AG10803 (cell line): ENCODE measurements around the gene PRICKLE2.

Source experiments
- DNase-seq: peaks from one replicate; pipeline ENCODE4 v3.0.0; 2010; ENCODE audit warnings: low read depth
- H3K4me3 ChIP-seq: 2 replicates; pipeline ENCODE4 v1.5.1; 2011; ENCODE audit warnings: mild to moderate bottlenecking, low read length, control low read depth
- TF ChIP-seq, protein P1 (sequence below): conservative IDR thresholded peaks from 2 replicates; pipeline ENCODE4 v1.5.1; 2011; ENCODE audit warnings: mild to moderate bottlenecking, low read length, control low read depth, inconsistent platforms

The PRICKLE2 gene

DNA sequence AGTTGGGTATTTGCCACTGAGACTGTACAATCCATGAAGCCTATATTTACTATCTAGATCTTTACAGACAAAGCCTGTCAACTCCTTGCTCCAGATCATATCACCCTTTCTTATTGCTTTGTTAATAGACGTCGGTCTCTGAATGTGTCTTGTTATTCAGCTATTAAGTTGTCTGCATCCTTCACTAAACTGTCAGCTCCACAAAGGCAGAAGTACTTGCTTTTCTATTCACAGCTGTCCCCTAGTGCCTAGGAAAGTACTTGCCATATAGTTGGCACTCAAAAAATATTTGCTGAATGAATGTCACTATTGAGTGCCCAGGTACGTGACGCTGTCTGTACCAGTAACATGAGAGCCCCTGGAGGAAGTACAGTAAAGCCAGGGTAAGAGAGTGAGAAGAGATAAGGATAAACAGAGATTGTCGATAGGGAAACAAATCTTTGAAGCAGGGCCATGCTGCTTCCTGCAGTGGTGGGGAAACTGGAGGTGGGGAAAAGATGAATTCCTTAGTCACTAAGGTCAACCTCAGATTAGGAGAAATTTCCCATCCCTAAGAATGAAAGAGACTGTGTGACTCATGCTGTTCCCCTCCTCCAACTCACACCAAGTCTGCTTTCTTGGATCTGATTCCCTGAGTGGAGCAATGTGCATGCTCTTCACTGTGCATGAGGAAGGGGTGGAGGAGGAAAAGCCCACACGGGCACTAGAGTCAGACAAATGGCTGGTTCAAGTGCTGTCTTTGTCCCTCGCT lies 36.3 kb downstream of the PRICKLE2 start:
- H3K4me3 ChIP-seq, result no peak overlapping the region
- DNase-seq, result peak; percentile 91
- TF ChIP-seq, protein P1, sequence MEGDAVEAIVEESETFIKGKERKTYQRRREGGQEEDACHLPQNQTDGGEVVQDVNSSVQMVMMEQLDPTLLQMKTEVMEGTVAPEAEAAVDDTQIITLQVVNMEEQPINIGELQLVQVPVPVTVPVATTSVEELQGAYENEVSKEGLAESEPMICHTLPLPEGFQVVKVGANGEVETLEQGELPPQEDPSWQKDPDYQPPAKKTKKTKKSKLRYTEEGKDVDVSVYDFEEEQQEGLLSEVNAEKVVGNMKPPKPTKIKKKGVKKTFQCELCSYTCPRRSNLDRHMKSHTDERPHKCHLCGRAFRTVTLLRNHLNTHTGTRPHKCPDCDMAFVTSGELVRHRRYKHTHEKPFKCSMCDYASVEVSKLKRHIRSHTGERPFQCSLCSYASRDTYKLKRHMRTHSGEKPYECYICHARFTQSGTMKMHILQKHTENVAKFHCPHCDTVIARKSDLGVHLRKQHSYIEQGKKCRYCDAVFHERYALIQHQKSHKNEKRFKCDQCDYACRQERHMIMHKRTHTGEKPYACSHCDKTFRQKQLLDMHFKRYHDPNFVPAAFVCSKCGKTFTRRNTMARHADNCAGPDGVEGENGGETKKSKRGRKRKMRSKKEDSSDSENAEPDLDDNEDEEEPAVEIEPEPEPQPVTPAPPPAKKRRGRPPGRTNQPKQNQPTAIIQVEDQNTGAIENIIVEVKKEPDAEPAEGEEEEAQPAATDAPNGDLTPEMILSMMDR, result no peak

DNA sequence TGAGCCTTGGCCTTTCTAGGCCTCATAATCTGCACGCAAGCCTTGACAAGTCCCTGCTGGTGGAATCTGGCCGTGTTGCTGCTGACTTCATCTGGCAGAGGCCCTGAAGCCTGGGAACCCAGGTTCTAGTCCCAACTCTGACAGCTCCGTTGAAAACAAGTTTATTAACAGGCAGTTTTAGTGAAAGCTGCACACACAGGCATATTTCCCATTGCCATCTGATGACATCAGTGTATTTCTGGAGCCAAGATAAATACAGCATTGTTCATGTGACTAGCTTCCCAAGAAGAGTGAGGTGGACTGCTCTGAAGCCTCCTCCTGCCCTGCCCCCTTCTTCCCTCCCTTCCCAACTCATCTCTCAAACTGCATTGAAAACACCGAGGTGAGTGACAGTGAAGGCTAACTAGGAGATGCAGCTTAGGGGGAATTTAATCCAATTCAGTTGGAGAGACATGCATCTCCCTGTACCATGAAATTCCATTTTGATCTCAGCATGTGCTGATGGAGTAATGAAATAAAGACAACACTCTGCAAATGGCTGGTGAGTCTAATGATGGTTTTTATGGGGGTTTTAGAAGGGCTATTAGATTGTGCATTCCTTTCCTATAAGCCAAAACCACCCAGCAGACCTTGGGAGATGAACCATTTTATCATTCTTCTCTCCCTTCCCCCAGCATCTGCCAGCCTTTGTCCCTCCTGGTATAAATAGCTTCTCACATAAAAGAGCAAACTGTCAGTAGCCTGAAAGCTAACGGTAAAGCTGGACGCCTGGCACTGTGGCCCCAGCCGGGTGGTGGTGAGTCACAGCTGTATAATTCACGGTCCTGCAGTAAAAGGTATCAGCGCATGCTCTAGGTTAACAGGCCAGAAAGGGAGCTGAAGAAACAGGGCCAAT lies 38.0 kb downstream of the PRICKLE2 start:
- TF ChIP-seq, protein P1, result 0 out of 2 replicates have a peak, but pooled peaks have one; percentile 2
- no peak overlapping the region for H3K4me3 ChIP-seq
- DNase-seq, result peak; percentile 97

DNA sequence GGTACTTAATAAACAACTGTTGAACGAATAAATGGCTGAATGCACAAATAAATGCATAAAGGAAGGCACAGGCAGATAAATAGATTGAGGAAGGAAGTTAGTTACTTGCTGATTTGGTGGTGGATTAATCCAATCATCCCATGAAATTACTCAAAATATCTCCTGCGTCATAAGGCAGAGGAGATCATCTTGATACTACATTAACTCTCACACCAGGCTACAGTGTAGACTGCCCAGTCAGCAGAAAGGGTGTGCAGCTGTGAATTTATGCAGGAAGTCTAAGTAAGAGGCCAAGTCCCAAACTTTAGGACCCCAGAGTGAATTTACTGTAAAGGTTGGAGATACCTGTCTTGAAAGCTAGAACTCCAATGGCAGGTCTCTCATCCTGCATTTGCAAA lies 38.6 kb downstream of the PRICKLE2 start:
- no peak overlapping the region for H3K4me3 ChIP-seq
- TF ChIP-seq, protein P1, result no peak
- no peak for DNase-seq

DNA sequence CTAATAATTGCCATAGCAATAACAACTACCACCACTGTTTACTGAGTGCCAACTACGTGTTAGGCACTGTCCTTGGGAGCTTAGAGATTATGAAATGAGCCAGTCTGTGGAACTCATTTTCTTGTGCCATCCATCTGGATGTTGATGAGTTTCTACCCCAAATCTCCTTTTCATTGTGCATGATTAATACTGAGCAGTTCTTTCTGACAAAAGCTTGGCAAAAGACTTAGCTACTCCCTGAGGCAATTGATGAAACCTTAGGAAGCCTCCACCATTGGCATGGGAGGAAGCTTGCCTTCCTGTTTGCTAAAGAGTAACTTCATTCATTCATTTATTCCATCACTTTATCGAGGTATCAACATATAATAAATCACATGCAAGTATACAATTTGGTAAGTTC lies 39.8 kb downstream of the PRICKLE2 start:
- no peak overlapping the region for H3K4me3 ChIP-seq
- TF ChIP-seq, protein P1, result no peak
- DNase-seq, result peak; percentile 36

DNA sequence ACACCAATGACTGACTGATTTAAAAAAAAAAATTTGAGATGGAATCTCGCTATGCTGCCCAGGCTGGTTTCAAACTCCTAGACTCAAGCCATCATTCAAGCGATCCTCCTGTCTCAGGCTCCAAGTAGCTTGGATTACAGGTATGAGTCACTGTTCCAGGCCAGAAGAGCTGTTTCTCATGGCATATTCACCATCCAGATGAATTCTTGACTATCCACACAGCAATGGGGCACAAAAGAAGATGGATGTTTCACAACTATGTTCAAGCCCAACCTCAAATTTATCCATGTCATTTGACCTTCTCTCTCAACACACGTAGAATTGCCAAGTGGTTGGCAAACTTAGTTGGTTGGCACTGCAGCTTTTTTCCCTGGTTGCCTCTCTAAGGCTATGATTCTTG lies 40.6 kb downstream of the PRICKLE2 start:
- DNase-seq, result peak; percentile 75
- TF ChIP-seq, protein P1, result no peak

DNA sequence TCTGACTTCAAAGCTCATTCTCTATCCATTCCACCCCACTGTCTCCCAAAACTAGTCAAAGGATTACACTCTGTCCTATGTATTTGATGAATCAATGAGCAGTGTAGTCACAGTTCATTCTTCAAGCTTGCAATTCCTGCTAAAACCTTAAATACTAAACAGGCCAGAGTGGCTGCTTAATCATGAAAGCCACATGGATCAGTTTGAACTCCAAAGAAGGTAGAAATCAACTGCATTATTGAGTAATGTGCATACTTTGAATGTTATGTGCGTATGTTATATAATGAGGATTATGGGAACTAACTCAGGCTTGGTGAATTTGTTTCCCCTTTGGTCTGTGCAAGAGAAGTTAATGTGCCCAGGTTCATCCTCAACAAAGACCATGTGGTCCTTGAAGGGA lies 45.4 kb downstream of the PRICKLE2 start:
- TF ChIP-seq, protein P1, result no peak
- H3K4me3 ChIP-seq, result no peak overlapping the region
- peak; percentile 63 for DNase-seq

More for the DNA sequence above, 40.6 kb downstream of the PRICKLE2 start:
- H3K4me3 ChIP-seq, result no peak overlapping the region
